ENCODE measurements around the gene ELANE. TPM values are rescaled to one million over a fixed set of nuclear protein-coding genes. Genes with fewer than 3 reads are reported as not detected.

Gene ELANE
- total RNA-seq, 6 experiments from 2014 or later, result 0.21 TPM; not detected in 5

DNA sequence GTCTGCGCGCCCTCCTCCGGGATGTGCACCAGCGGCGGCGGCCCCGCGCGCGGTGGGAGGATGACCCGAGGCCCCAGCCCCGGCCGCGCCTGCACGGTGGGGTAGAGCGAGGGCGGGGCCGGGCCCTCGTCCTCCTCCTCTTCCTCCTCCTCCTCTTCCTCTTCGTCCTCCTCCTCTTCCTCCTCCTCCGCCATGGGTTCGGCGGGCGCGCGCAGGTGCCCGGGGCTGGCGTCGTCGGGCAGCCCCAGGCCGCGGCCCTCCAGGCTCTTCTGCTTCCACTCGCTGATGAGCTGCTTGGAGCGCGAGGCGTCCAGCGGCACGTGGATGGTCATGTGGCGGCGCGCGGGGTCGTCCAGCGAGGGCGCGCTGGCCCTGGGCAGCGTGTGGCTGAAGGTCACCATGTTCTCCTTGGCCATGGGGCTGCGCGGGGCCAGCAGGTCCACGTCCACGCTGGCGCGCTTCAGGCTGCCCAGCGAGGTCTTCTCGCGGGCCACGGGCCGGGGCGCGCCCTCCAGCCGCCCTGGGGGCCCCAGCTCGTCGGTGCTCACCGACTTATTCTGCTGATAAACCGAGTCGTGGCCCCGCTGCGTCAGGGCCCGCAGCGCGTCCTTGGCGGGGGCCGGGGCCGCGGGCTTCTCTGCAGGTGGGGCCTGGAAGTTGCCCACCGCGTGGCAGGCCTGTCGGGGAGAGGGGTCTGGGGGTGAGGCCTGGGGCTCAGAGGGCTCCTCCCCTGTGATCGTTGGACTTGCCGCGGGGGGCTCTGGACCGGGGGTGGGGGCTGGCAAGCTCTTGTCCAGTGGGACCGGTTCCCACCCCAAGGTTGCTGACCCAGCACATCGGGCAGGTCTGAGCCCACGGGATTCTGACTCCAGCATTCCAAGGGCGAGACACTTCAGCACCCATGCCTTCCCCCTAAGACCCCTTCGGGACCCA, 38.6 kb upstream of the ELANE start:
- Mint-ChIP-seq H3K27me3 (ENCODE audit: insufficient read depth) (peaks cover 30% of the 10 kb centered on the region), H3K4me1 (ENCODE audit: low read depth) (no peaks in the 10 kb centered on the region), H3K4me3 (no peak overlapping the region), H3K36me3 (ENCODE audit: low read depth) (peaks cover 42% of the 10 kb centered on the region), H3K27ac (no peak overlapping the region), H3K9me3 (peaks cover 13% of the 10 kb centered on the region)
- no peak for TF ChIP-seq CTCF (IDR thresholded peaks at IDR 0.05)
- DNase-seq, result no peak

DNA sequence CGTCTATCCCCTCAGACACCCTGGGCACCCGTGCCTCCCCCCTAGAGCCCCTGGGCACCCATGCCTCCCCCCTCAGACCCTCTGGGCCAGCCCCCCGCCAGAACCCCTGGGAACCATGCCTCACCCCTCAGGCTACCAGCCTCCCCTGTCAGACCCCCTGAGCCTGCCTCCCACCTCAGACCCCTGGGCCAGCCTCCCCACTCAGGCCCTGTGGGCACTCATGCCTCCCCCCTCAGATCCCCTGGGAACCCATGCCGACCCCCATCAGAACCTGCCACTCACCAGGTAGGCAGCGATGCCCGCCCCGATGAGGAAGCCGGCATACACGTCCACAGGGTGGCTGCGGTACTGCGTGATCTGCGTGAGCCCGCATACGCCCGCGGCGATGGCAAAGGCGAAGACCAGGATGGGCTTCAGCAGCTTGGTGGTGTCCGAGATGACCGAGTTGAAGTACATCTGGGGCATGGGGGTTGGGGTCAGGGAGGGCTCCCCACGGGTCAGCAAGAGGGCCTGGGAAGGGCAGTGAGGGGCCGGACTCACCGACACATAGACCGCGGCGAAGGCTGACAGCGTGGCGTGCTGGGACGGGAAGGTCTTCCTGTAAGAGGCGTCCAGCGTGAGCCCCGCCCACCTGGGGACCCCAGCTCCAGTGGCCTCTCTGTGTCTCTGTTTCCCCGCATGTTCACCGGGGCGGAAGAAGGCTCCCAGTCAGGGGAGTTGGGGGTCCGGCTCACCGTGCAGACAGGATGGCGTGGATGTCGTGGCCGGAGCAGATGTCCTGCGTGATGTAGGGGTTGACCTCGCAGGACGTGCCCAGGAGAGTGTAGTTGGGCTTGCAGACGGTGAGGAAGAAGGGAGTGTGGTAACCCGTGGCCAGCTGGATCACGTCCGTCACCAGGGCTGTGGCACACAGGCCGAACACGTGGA, 37.7 kb upstream of the ELANE start:
- Mint-ChIP-seq H3K27ac (peak overlapping the region; percentile 43; the same call in 1 of the 2 replicates), H3K4me3 (peak overlapping the region; percentile 32; the same call in 1 of the 2 replicates), H3K36me3 (ENCODE audit: low read depth) (peaks cover 42% of the 10 kb centered on the region), H3K9me3 (peaks cover 13% of the 10 kb centered on the region), H3K27me3 (ENCODE audit: insufficient read depth) (peaks cover 29% of the 10 kb centered on the region), H3K4me1 (ENCODE audit: low read depth) (no peaks in the 10 kb centered on the region)
- no peak for TF ChIP-seq CTCF (IDR thresholded peaks at IDR 0.05)
- no peak for DNase-seq

DNA sequence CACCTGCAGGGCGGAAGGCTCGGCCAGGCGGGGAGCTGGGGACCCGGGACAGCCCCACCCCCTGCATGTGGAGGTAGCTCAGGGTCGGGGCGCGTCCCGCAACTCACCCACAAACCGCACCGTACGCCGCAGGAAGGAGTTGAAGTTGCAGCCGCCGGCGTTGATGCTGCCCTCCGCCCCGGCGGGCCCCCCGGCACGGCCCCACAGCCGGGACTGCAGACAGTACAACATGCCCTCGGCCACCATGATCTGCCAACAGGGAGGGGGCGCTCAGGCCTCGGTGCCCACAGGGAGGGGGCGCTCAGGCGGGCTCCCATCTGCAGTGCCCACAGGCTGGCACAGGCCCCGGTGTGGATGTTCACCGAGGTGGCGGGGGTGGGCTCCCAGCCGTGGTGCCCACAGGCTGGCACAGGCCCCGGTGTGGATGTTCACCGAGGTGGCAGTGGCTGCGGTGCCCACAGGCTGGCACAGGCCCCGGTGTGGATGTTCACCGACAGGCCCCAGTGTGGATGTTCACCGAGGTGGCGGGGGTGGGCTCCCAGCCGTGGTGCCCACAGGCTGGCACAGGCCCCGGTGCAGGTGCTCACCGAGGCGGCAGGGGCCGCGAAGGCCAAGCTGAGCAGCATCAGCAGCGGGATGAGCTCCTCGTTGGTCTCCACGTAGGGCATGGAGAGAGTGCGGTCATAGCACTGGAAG, 36.9 kb upstream of the ELANE start:
- Mint-ChIP-seq H3K27me3 (ENCODE audit: insufficient read depth) (peaks cover 21% of the 10 kb centered on the region), H3K4me3 (peak overlapping the region; percentile 32; the same call in 1 of the 2 replicates), H3K9me3 (peaks cover 13% of the 10 kb centered on the region), H3K4me1 (ENCODE audit: low read depth) (no peaks in the 10 kb centered on the region), H3K36me3 (ENCODE audit: low read depth) (peaks cover 34% of the 10 kb centered on the region), H3K27ac (peak overlapping the region; percentile 43; the same call in 1 of the 2 replicates)
- no peak for TF ChIP-seq CTCF (IDR thresholded peaks at IDR 0.05)
- DNase-seq, result no peak

DNA sequence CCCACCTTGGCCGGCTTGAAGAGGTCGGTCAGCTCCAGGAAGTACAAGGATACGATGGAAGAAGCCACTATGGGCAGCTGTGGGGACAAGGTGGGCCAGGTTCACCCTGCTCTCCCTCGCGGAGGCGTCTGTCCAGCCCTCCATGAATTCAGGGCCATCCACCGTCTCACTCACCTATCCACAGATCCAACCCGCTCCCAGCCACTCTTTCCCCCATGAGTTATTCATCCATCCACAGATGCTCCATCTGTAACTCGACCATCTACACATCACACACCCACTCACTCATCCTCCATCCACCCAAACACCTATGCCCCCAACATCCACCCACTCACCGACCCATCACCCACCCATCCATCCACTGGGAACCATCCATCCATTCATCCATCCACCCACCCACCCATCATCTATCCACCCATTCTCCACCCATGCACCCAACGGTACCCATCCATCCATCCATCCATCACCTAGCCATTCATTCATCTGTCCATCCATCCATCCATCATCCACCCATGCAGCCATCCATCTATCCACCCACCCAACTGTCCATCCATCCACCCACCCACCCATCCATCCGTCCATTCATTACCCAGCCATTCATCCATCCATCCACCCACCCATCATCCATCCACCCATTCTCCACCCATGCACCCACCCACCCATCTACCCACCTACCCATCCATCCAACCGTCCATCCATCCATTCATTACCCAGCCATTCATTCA, 36.2 kb upstream of the ELANE start:
- no peak for TF ChIP-seq CTCF (IDR thresholded peaks at IDR 0.05)
- Mint-ChIP-seq H3K9me3 (peaks cover 13% of the 10 kb centered on the region), H3K27me3 (ENCODE audit: insufficient read depth) (peaks cover 21% of the 10 kb centered on the region), H3K4me1 (ENCODE audit: low read depth) (no peaks in the 10 kb centered on the region), H3K36me3 (ENCODE audit: low read depth) (peaks cover 30% of the 10 kb centered on the region), H3K27ac (peak overlapping the region; percentile 12; the same call in 1 of the 2 replicates), H3K4me3 (peak overlapping the region; percentile 59; the same call in 1 of the 2 replicates)
- DNase-seq, result no peak

Data from HFFc6 (cell line).